CD4-positive, alpha-beta T cell (primary cell): ENCODE data around the gene GTF2IRD1. TPM values are rescaled to one million over a fixed set of nuclear protein-coding genes. Genes with fewer than 3 reads are reported as not detected.

ENCODE experiments used
- ATAC-seq: fragments of 200-7000 bp; cut with Tn5 transposase; one replicate; pipeline ENCODE4 v1.10.0; 2022; ENCODE audit warnings: mild to moderate bottlenecking; ENCODE audit not compliant: poor library complexity
- CTCF ChIA-PET: fragments of 350-600 bp; sonication (Branson Sonifier 250); formaldehyde crosslinking; loops from one replicate; lab custom pipeline; 2021; ENCODE audit warnings: antibody characterized with exemption, inconsistent platforms; lab: Charles Lee
- POLR2A ChIA-PET: fragments of 350-600 bp; sonication (Branson Sonifier 250); formaldehyde crosslinking; loops from one replicate; lab custom pipeline; 2021; ENCODE audit warnings: antibody characterized with exemption, inconsistent platforms; lab: Charles Lee
- DNase-seq, 14 experiments: peaks; one replicate each; pipeline ENCODE4 v3.0.0-alpha.2; 2013 to 2020; ENCODE audit warnings: mixed read lengths in 2 of 14
- H3K27ac ChIP-seq, 2 donors: one replicate each; pipeline versions ENCODE4 v1.5.1 to v1.7.0; 2013; ENCODE audit warnings: low read length in 2 of 2, low read depth in 1 of 2, mild to moderate bottlenecking in 1 of 2
- H3K27me3 ChIP-seq, 2 experiments: 1 replicate in 1 of 2; 2 replicates in 1 of 2; pipeline versions ENCODE4 v1.6.1 to v1.7.0; 2013; ENCODE audit warnings: low read length in 2 of 2, control low read depth in 1 of 2, mild to moderate bottlenecking in 1 of 2, moderate library complexity in 1 of 2; ENCODE audit not compliant: insufficient read depth in 2 of 2, control insufficient read depth in 1 of 2
- H3K36me3 ChIP-seq: one replicate; pipeline ENCODE4 v1.6.1; 2013; ENCODE audit warnings: low read length, control low read depth; ENCODE audit not compliant: insufficient read depth
- H3K4me1 ChIP-seq: one replicate; pipeline ENCODE4 v1.6.1; 2013; ENCODE audit warnings: low read length, control low read depth; ENCODE audit not compliant: insufficient read depth
- H3K4me3 ChIP-seq: one replicate; pipeline ENCODE4 v1.5.1; 2013; ENCODE audit warnings: mild to moderate bottlenecking, low read length, moderate library complexity
- H3K9me3 ChIP-seq, 2 experiments: 1 replicate in 1 of 2; 2 replicates in 1 of 2; pipeline versions ENCODE4 v1.6.1 to v1.7.0; 2013; ENCODE audit warnings: low read length in 2 of 2, mild to moderate bottlenecking in 2 of 2, control low read depth in 1 of 2, moderate library complexity in 1 of 2; ENCODE audit not compliant: control insufficient read depth in 1 of 2, insufficient read depth in 1 of 2
- H3K27ac Mint-ChIP-seq: one replicate; pipeline ENCODE4 v1.8.0; 2020; ENCODE audit warnings: mixed read lengths
- H3K27me3 Mint-ChIP-seq: one replicate; pipeline ENCODE4 v1.8.0; 2021; ENCODE audit warnings: mixed read lengths
- H3K36me3 Mint-ChIP-seq: one replicate; pipeline ENCODE4 v1.8.0; 2021; ENCODE audit warnings: low read depth, mixed read lengths
- H3K4me1 Mint-ChIP-seq: one replicate; pipeline ENCODE4 v1.8.0; 2021; ENCODE audit warnings: low read depth, mixed read lengths
- H3K4me3 Mint-ChIP-seq: one replicate; pipeline ENCODE4 v1.8.0; 2020; ENCODE audit warnings: mild to moderate bottlenecking, mixed read lengths
- H3K9me3 Mint-ChIP-seq: one replicate; pipeline ENCODE4 v1.8.0; 2020; ENCODE audit warnings: mixed read lengths
- CTCF ChIP-seq: fragments of 200-600 bp; IDR thresholded peaks from one replicate; pipeline ENCODE4 v1.8.0; 2022; ENCODE audit warnings: antibody characterized with exemption, mild to moderate bottlenecking
- intact Hi-C, 2 experiments: fragments of 100-400 bp; cut with DNase I in 1 of 2; cut with micrococcal nuclease in 1 of 2; formaldehyde crosslinking; loops; one replicate each; pipeline versions ENCODE4 v1.15.1 to v1.9.0; 2023 to 2025; cut with DNase I, micrococcal nuclease
- total RNA-seq, 174 experiments: library from RNA in 2 of 174; stranded (reverse) in 2 of 174; gene quantifications; one replicate each; pipeline ENCODE4 v1.2.3 and lab custom pipeline; 2021 to 2026

Gene GTF2IRD1
- total RNA-seq, 2 experiments from 2014 or later = 0.74 to 1.2 TPM

- Histone ChIP-seq H3K9me3 (no peaks in the 10 kb centered on the region), H3K27ac (no peak overlapping the region), H3K27me3 (no peaks in the 10 kb centered on the region), H3K4me1 (no peaks in the 10 kb centered on the region), H3K36me3 (no peaks in the 10 kb centered on the region), H3K4me3 (no peak overlapping the region)
- intact Hi-C loops = no loop called here
- no peak overlapping the region for H3K27ac Mint-ChIP-seq
- POLR2A ChIA-PET = no interaction called here
- DNase-seq = no peak
- TF ChIP-seq CTCF = no peak
- CTCF ChIA-PET = no interaction called here
- no peaks in the 10 kb centered on the region for H3K36me3 Mint-ChIP-seq
- H3K4me3 Mint-ChIP-seq = no peak overlapping the region
- no peaks in the 10 kb centered on the region for H3K9me3 Mint-ChIP-seq
- H3K27me3 Mint-ChIP-seq = no peaks in the 10 kb centered on the region
- no peak for ATAC-seq
- no peaks in the 10 kb centered on the region for H3K4me1 Mint-ChIP-seq
Measured at GRCh38 chr7:74584160-74584954, 130.7 kb downstream of the GTF2IRD1 start.

- H3K4me1 ChIP-seq = no peaks in the 10 kb centered on the region
- no peak for TF ChIP-seq CTCF
- ATAC-seq (no peak), DNase-seq (no peak)
- no peaks in the 10 kb centered on the region for H3K36me3 ChIP-seq
- H3K27me3 ChIP-seq = no peaks in the 10 kb centered on the region
- CTCF ChIA-PET = no interaction called here
- intact Hi-C loops = no loop called here
- Mint-ChIP-seq H3K4me1 (no peaks in the 10 kb centered on the region), H3K27me3 (no peaks in the 10 kb centered on the region), H3K9me3 (no peaks in the 10 kb centered on the region), H3K36me3 (no peaks in the 10 kb centered on the region), H3K27ac (no peak overlapping the region), H3K4me3 (no peak overlapping the region)
- no peak overlapping the region for H3K4me3 ChIP-seq
- POLR2A ChIA-PET = no interaction called here
- no peak overlapping the region for H3K27ac ChIP-seq
- H3K9me3 ChIP-seq = no peaks in the 10 kb centered on the region
Measured at GRCh38 chr7:74585844-74586243, 132.1 kb downstream of the GTF2IRD1 start.

- DNase-seq (no peak), ATAC-seq (no peak)
- no peaks in the 10 kb centered on the region for H3K9me3 Mint-ChIP-seq
- no peaks in the 10 kb centered on the region for H3K9me3 ChIP-seq
- intact Hi-C loops = no loop called here
- no peak overlapping the region for H3K27ac Mint-ChIP-seq
- no peak overlapping the region for H3K4me3 Mint-ChIP-seq
- no peak overlapping the region for H3K27ac ChIP-seq
- ChIA-PET CTCF (no interaction called here), POLR2A (no interaction called here)
- no peaks in the 10 kb centered on the region for H3K36me3 ChIP-seq
- H3K4me1 Mint-ChIP-seq = no peaks in the 10 kb centered on the region
- no peak overlapping the region for H3K4me3 ChIP-seq
- no peaks in the 10 kb centered on the region for H3K4me1 ChIP-seq
- TF ChIP-seq CTCF = no peak
- no peaks in the 10 kb centered on the region for H3K27me3 ChIP-seq
- no peaks in the 10 kb centered on the region for H3K27me3 Mint-ChIP-seq
- H3K36me3 Mint-ChIP-seq = no peaks in the 10 kb centered on the region
Measured at GRCh38 chr7:74586258-74587175, 132.8 kb downstream of the GTF2IRD1 start.
